Mesendoderm (in vitro differentiated cells): ENCODE results near the gene MTURN.

Experiments used
- DNase-seq: peaks from one replicate; pipeline ENCODE4 v3.0.0; 2013
- H2AK5ac ChIP-seq: 2 replicates; pipeline ENCODE4 v1.6.1; 2013; ENCODE audit warnings: low read length, inconsistent platforms
- H2BK120ac ChIP-seq: 2 replicates; pipeline ENCODE4 v1.6.1; 2013; ENCODE audit warnings: low read depth, mild to moderate bottlenecking, low read length, moderate library complexity, mixed read lengths
- H2BK15ac ChIP-seq: replicated peaks from 2 replicates; pipeline ENCODE4 v1.6.1; 2013; ENCODE audit warnings: low read depth, mild to moderate bottlenecking, moderate library complexity
- H2BK5ac ChIP-seq: 2 replicates; pipeline ENCODE4 v1.6.1; 2013; ENCODE audit warnings: low read length, inconsistent platforms
- H3K18ac ChIP-seq: 2 replicates; pipeline ENCODE4 v1.6.1; 2013; ENCODE audit warnings: mild to moderate bottlenecking, low read length, mixed read lengths
- H3K23ac ChIP-seq: one replicate; pipeline ENCODE4 v1.6.1; 2013; ENCODE audit warnings: low read length
- H3K27ac ChIP-seq: 2 replicates; pipeline ENCODE4 v1.5.1; 2013; ENCODE audit warnings: low read depth, mild to moderate bottlenecking, inconsistent platforms, low read length, moderate library complexity
- H3K27me3 ChIP-seq: 2 replicates; pipeline ENCODE4 v1.6.1; 2013; ENCODE audit warnings: low read length, control low read depth, mild to moderate bottlenecking, inconsistent platforms; ENCODE audit not compliant: insufficient read depth, poor library complexity
- H3K36me3 ChIP-seq: 2 replicates; pipeline ENCODE4 v1.6.1; 2013; ENCODE audit warnings: low read length, inconsistent platforms; ENCODE audit not compliant: control insufficient read depth, insufficient read depth
- H3K4ac ChIP-seq: one replicate; pipeline ENCODE4 v1.6.1; 2013; ENCODE audit warnings: low read depth, mild to moderate bottlenecking, low read length, moderate library complexity
- H3K4me1 ChIP-seq: 2 replicates; pipeline ENCODE4 v1.6.1; 2013; ENCODE audit warnings: low read depth, low read length, inconsistent platforms; ENCODE audit not compliant: control insufficient read depth
- H3K4me2 ChIP-seq: 2 replicates; pipeline ENCODE4 v1.6.1; 2013; ENCODE audit warnings: low read length
- H3K4me3 ChIP-seq: 2 replicates; pipeline ENCODE4 v1.5.1; 2013; ENCODE audit warnings: mild to moderate bottlenecking, low read length
- H3K56ac ChIP-seq: one replicate; pipeline ENCODE4 v1.6.1; 2013; ENCODE audit warnings: low read length
- H3K79me1 ChIP-seq: 2 replicates; pipeline ENCODE4 v1.6.1; 2013; ENCODE audit warnings: low read length, inconsistent platforms
- H3K79me2 ChIP-seq: 2 replicates; pipeline ENCODE4 v1.6.1; 2013; ENCODE audit warnings: mild to moderate bottlenecking, low read length; ENCODE audit not compliant: control insufficient read depth, insufficient read depth
- H3K9ac ChIP-seq: 2 replicates; pipeline ENCODE4 v1.6.1; 2013; ENCODE audit warnings: low read length, inconsistent platforms
- H4K5ac ChIP-seq: one replicate; pipeline ENCODE4 v1.6.1; 2013; ENCODE audit warnings: low read length
- H4K8ac ChIP-seq: one replicate; pipeline ENCODE4 v1.6.1; 2013; ENCODE audit warnings: low read depth, mild to moderate bottlenecking, control low read depth, low read length, moderate library complexity
- WGBS: extraction: QIAGEN DNeasy Blood & Tissue Kit; methylation state at CpG from one replicate; pipeline ENCODE4 v1.1.7; 2013; ENCODE audit warnings: low lambda C conversion rate, missing lambda C conversion rate; ENCODE audit not compliant: insufficient coverage; ENCODE audit errors: extremely low coverage; 5-methylcytosine and 5-hydroxymethylcytosine counted together

Gene MTURN

GRCh38 chr7:30113144-30113543 is 21.6 kb upstream of the MTURN start:
- no peak for DNase-seq
- H3K9ac ChIP-seq = no peak overlapping the region
- no peaks in the 10 kb centered on the region for H3K27me3 ChIP-seq
- H3K79me1 ChIP-seq = no peaks in the 10 kb centered on the region
- no peak overlapping the region for H3K4me2 ChIP-seq
- no peak overlapping the region for H2BK15ac ChIP-seq
- no peak overlapping the region for H3K18ac ChIP-seq
- H3K4me1 ChIP-seq = no peaks in the 10 kb centered on the region
- H3K56ac ChIP-seq = no peak overlapping the region
- H4K8ac ChIP-seq = no peak overlapping the region
- no peak overlapping the region for H4K5ac ChIP-seq
- H2BK5ac ChIP-seq = no peak overlapping the region
- no peaks in the 10 kb centered on the region for H3K79me2 ChIP-seq
- no peak overlapping the region for H3K23ac ChIP-seq
- no peak overlapping the region for H3K4ac ChIP-seq
- H3K36me3 ChIP-seq = no peaks in the 10 kb centered on the region
- no peak overlapping the region for H2BK120ac ChIP-seq
- no peak overlapping the region for H3K27ac ChIP-seq
- H3K4me3 ChIP-seq = no peak overlapping the region
- no peak overlapping the region for H2AK5ac ChIP-seq

DNA sequence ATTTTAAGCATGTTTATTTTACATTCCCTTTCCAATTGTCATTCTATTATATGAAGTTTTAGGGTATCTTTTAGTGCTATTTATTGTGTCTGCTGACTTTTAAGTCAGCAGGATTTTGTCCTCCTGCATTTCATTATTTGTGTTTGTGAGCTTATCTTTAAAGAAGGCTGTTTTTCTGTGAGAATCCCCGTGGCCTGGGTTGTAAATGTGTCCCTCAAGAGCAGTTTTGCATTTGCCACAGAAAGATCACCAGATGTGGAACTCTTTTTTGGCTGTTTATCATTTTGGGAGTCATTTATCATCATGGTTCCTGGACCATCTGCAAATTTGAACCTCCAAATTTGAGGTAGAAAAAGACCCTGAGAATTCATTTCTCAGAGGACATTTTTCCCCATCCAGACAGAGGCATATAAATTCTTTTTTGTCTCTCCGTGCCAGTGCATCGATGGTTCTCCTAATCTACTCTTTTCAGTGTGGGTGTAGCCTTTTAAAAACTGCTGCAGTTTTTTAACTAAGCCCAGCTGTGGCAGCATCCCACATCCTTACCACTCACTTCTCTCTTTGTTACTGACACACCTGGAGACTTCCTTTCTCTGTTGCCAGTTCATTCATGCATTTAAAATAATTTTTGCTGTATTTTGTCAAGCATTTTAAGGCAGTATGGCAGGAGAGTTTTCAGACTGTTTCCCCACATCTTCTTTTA is 20.1 kb upstream of the MTURN start:
- no peak overlapping the region for H3K27ac ChIP-seq
- H4K5ac ChIP-seq = no peak overlapping the region
- DNase-seq = no peak
- no peak overlapping the region for H3K23ac ChIP-seq
- H2AK5ac ChIP-seq = no peak overlapping the region
- H2BK5ac ChIP-seq = no peak overlapping the region
- WGBS = no CpG with 5 or more reads among the region's 3 CpGs
- no peak overlapping the region for H3K4me2 ChIP-seq
- H3K79me1 ChIP-seq = no peaks in the 10 kb centered on the region
- H3K9ac ChIP-seq = no peak overlapping the region
- no peak overlapping the region for H3K56ac ChIP-seq
- no peaks in the 10 kb centered on the region for H3K27me3 ChIP-seq
- no peaks in the 10 kb centered on the region for H3K79me2 ChIP-seq
- no peak overlapping the region for H2BK15ac ChIP-seq
- H3K4me3 ChIP-seq = no peak overlapping the region
- H4K8ac ChIP-seq = no peak overlapping the region
- H3K4ac ChIP-seq = no peak overlapping the region
- no peaks in the 10 kb centered on the region for H3K36me3 ChIP-seq
- no peak overlapping the region for H2BK120ac ChIP-seq
- H3K18ac ChIP-seq = no peak overlapping the region
- H3K4me1 ChIP-seq = no peaks in the 10 kb centered on the region

DNA sequence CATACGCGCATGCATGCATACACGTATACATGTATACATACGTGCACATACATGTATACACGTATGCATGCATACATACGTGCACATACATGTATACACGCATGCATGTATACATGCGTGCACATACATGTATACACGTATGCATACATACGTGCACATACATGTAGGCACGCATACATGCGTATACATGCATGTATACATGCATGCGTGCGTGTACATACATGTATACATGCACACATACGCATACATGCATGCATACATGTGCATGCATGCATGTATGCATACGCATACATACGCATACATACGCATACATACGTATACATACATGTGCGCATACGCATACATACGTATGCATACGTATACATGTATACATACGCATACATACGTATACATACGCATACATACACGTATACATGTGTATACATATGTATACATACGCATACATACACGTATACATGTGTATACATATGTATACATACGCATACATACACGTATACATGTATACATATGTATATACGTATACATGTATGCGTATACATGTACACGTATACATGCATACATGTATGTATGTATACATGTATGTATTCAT is 19.0 kb upstream of the MTURN start:
- Histone ChIP-seq H3K27ac (no peak overlapping the region), H2BK120ac (no peak overlapping the region), H3K18ac (no peak overlapping the region), H3K27me3 (no peaks in the 10 kb centered on the region), H3K4me2 (no peak overlapping the region), H4K5ac (no peak overlapping the region), H3K23ac (no peak overlapping the region), H2BK15ac (no peak overlapping the region), H3K79me2 (no peaks in the 10 kb centered on the region), H3K79me1 (no peaks in the 10 kb centered on the region), H4K8ac (no peak overlapping the region), H3K36me3 (no peaks in the 10 kb centered on the region), H3K56ac (no peak overlapping the region), H3K4me3 (no peak overlapping the region), H2AK5ac (no peak overlapping the region), H2BK5ac (no peak overlapping the region), H3K4ac (no peak overlapping the region), H3K4me1 (no peaks in the 10 kb centered on the region), H3K9ac (no peak overlapping the region)
- no CpG with 5 or more reads among the region's 34 CpGs for WGBS
- DNase-seq = peak; percentile 14

DNA sequence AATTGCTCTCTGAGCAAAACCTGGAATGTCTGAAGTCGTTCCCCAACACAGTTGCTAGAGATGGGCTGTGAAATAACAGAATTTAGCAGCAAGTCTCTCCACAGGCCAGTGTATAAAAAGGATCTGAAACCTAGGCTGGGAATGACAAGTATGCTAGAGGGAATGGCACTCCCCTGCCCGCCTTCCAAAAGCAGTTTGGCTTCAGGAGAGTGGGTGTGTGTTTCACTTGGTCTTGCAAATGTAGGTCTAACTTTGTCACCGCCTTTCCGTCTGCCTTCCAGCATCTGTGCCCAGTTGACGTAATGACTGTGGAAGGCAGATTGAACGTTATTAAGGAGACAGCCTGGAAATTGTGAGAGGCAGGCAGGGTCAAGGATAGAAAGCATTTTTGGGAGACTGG is 18.0 kb upstream of the MTURN start:
- no peak overlapping the region for H2BK120ac ChIP-seq
- no CpG with 5 or more reads among the region's 6 CpGs for WGBS
- H3K4me3 ChIP-seq = no peak overlapping the region
- H2BK5ac ChIP-seq = no peak overlapping the region
- H3K4ac ChIP-seq = no peak overlapping the region
- no peaks in the 10 kb centered on the region for H3K4me1 ChIP-seq
- H3K18ac ChIP-seq = no peak overlapping the region
- H2AK5ac ChIP-seq = no peak overlapping the region
- H4K5ac ChIP-seq = no peak overlapping the region
- no peak overlapping the region for H3K27ac ChIP-seq
- H3K36me3 ChIP-seq = no peaks in the 10 kb centered on the region
- H2BK15ac ChIP-seq = no peak overlapping the region
- no peaks in the 10 kb centered on the region for H3K79me1 ChIP-seq
- no peak overlapping the region for H3K23ac ChIP-seq
- H3K4me2 ChIP-seq = no peak overlapping the region
- H3K9ac ChIP-seq = no peak overlapping the region
- H3K79me2 ChIP-seq = no peaks in the 10 kb centered on the region
- peak; percentile 62 for DNase-seq
- H3K27me3 ChIP-seq = no peaks in the 10 kb centered on the region
- no peak overlapping the region for H3K56ac ChIP-seq
- no peak overlapping the region for H4K8ac ChIP-seq

DNA sequence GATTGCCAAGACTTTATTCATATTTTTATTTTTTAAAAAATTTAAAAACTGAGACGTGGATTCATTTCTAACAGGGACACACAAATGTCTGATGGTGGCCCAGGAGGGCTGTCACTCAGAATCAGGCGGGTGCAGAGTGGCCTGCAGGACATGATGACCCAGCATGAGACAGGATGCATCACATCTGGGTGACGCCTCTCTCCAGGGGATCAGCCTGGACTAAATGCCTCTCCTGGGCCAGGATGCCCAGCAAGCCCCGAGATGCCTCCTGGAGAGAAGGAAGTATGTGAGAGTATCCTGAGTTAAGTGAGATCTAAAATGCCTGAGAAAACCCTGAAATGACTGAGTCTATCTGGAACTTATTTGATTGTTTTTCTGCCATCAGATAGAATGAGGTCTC is 16.9 kb upstream of the MTURN start:
- H3K4me3 ChIP-seq = no peak overlapping the region
- no peak overlapping the region for H4K5ac ChIP-seq
- WGBS = no CpG with 5 or more reads among the region's 4 CpGs
- H4K8ac ChIP-seq = no peak overlapping the region
- no peak overlapping the region for H2AK5ac ChIP-seq
- no peak overlapping the region for H3K9ac ChIP-seq
- H3K36me3 ChIP-seq = no peaks in the 10 kb centered on the region
- no peak overlapping the region for H3K23ac ChIP-seq
- H2BK15ac ChIP-seq = no peak overlapping the region
- no peaks in the 10 kb centered on the region for H3K79me1 ChIP-seq
- no peaks in the 10 kb centered on the region for H3K79me2 ChIP-seq
- H2BK120ac ChIP-seq = no peak overlapping the region
- no peak overlapping the region for H3K56ac ChIP-seq
- H3K27ac ChIP-seq = no peak overlapping the region
- H3K27me3 ChIP-seq = no peaks in the 10 kb centered on the region
- H3K4me2 ChIP-seq = no peak overlapping the region
- DNase-seq = no peak
- H3K4me1 ChIP-seq = no peaks in the 10 kb centered on the region
- no peak overlapping the region for H3K18ac ChIP-seq
- no peak overlapping the region for H3K4ac ChIP-seq
- no peak overlapping the region for H2BK5ac ChIP-seq
